ENCODE data around the gene MED12L. TPM values are rescaled to one million over a fixed set of nuclear protein-coding genes. Genes with fewer than 3 reads are reported as not detected.

The MED12L gene
- total and polyA plus RNA-seq, 9 of the 15 experiments (the other 6 are each of a cell fraction or from before 2014, with no cell fraction given): not detected

- TF ChIP-seq CTCF (IDR thresholded peaks at IDR 0.05 in 2 of 3, conservative IDR thresholded peaks at IDR 0.05 in 1 of 3; ENCODE audit: insufficient read depth in 2 of 3, low read depth in 1 of 3, low read length in 3 of 3) (peak; percentile 54 to 75 (median 71); a peak in 5 of 6 replicates), HES1 (IDR thresholded peaks at IDR 0.05; ENCODE audit: low read depth) (no peak)
Measured at GRCh38 chr3:151439652-151440125, 354.2 kb downstream of the MED12L start (continued).

- WGBS (ENCODE audit: insufficient coverage, low coverage, missing lambda C conversion rate): 8% methylated on average over 1 of the region's 1 CpG
- Histone ChIP-seq H3K27ac (ENCODE audit: extremely low read depth, low read depth, low read length) (no peak overlapping the region), H3K4me1 (replicated peaks in 1 of 2; ENCODE audit: control insufficient read depth in 2 of 2, insufficient read depth in 2 of 2, low read length in 2 of 2) (no peaks in the 10 kb centered on the region), H4K20me1 (replicated peaks; ENCODE audit: control insufficient read depth, insufficient read depth, low read length) (no peaks in the 10 kb centered on the region), H3K27me3 (ENCODE audit: control insufficient read depth in 2 of 2, insufficient read depth in 2 of 2, low read length in 2 of 2) (no peaks in the 10 kb centered on the region; a peak in 2 of 5 replicates), H2AFZ (ENCODE audit: low read depth, low read length) (no peak overlapping the region), H3K9me3 (replicated peaks; ENCODE audit: control insufficient read depth, insufficient read depth, low read depth, low read length) (no peaks in the 10 kb centered on the region), H3K9ac (ENCODE audit: insufficient read depth in 1 of 2, low read depth in 2 of 2, low read length in 2 of 2) (no peak overlapping the region), H3K36me3 (ENCODE audit: control insufficient read depth, insufficient read depth, low read length) (no peaks in the 10 kb centered on the region), H3K4me2 (ENCODE audit: insufficient read depth, low read length) (no peak overlapping the region), H3K4me3 (no peak overlapping the region), H3K9me1 (ENCODE audit: control insufficient read depth, insufficient read depth, low read length) (no peaks in the 10 kb centered on the region), H3K79me2 (ENCODE audit: control insufficient read depth, insufficient read depth, low read length) (no peaks in the 10 kb centered on the region)
- no TSS peak for BruUV-seq (replicated peaks)
- intact Hi-C loops (cut with micrococcal nuclease): no loop called here
- DNase-seq (ENCODE audit: extremely low read depth in 1 of 4, low spot score in 3 of 4): no peak
- ATAC-seq: no peak
- no peak for FAIRE-seq
- TF ChIP-seq RUNX1 (IDR thresholded peaks at IDR 0.05; ENCODE audit: low read depth): no peak
- ChIA-PET CTCF (ENCODE audit: low intra/inter-chr PET ratio) (interaction anchor here (4.3 kb wide), 1 partner anchor 398 kb away, joined by 32 read pairs; no protein-coding TSS in a partner anchor), POLR2A (no interaction called here)
- in situ Hi-C loops (cut with MboI): no loop called here
Measured at GRCh38 chr3:151440940-151441339, 355.5 kb downstream of the MED12L start.

Measured in K562 (cell line).